ENCODE data around the gene SLC35E4.
A peak's percentile ranks its signal among the peaks of the same experiment; 100 is the strongest.

Gene SLC35E4

GRCh38 chr22:30687358-30687757 is 51.8 kb downstream of the SLC35E4 start:
- Histone ChIP-seq H3K23ac (ENCODE audit: low read length) (no peak overlapping the region), H2AFZ (ENCODE audit: insufficient read depth, low read length, poor library complexity) (no peak overlapping the region), H3K79me1 (ENCODE audit: low read length) (no peaks in the 10 kb centered on the region), H3K79me2 (ENCODE audit: control insufficient read depth, insufficient read depth, low read length, poor library complexity) (no peaks in the 10 kb centered on the region), H3K36me3 (ENCODE audit: control insufficient read depth in 1 of 2, insufficient read depth in 2 of 2, low read length in 2 of 2) (no peaks in the 10 kb centered on the region), H4K8ac (ENCODE audit: low read depth, low read length) (no peak overlapping the region), H4K12ac (ENCODE audit: low read depth, low read length) (no peak overlapping the region), H2BK12ac (ENCODE audit: low read length) (no peak overlapping the region), H3K9me3 (ENCODE audit: insufficient read depth, low read depth, low read length) (no peaks in the 10 kb centered on the region), H3K9ac (ENCODE audit: low read length) (no peak overlapping the region), H3K4me1 (ENCODE audit: control insufficient read depth in 1 of 2, insufficient read depth in 2 of 2, low read length in 2 of 2) (no peaks in the 10 kb centered on the region), H2BK120ac (ENCODE audit: insufficient read depth, low read length, poor library complexity) (no peak overlapping the region), H2BK5ac (ENCODE audit: low read depth, low read length, poor library complexity) (no peak overlapping the region), H4K91ac (ENCODE audit: low read depth, low read length) (no peak overlapping the region), H3K4ac (ENCODE audit: low read depth, low read length) (no peak overlapping the region), H3K14ac (ENCODE audit: low read length) (no peak overlapping the region), H3K18ac (ENCODE audit: low read length) (no peak overlapping the region), H2AK5ac (ENCODE audit: low read length) (no peak overlapping the region), H3K4me3 (ENCODE audit: low read depth, low read length) (no peak overlapping the region), H3K27ac (ENCODE audit: low read depth, low read length) (no peak overlapping the region), H3K27me3 (ENCODE audit: insufficient read depth, low read length) (no peaks in the 10 kb centered on the region), H3K4me2 (ENCODE audit: low read length) (no peak overlapping the region)
- no CpG with 5 or more reads among the region's 4 CpGs for WGBS (ENCODE audit: extremely low coverage, insufficient coverage, insufficient read length)
- DNase-seq, result no peak

GRCh38 chr22:30689622-30690021 is 54.0 kb downstream of the SLC35E4 start:
- no peak overlapping the region for H3K27ac ChIP-seq (ENCODE audit: low read depth, low read length)
- peaks cover 2% of the 10 kb centered on the region for H3K27me3 ChIP-seq (ENCODE audit: insufficient read depth, low read length)
- H3K36me3 ChIP-seq (ENCODE audit: control insufficient read depth in 1 of 2, insufficient read depth in 2 of 2, low read length in 2 of 2), result no peaks in the 10 kb centered on the region
- H4K12ac ChIP-seq (ENCODE audit: low read depth, low read length), result no peak overlapping the region
- H3K4ac ChIP-seq (ENCODE audit: low read depth, low read length), result no peak overlapping the region
- no peak overlapping the region for H3K14ac ChIP-seq (ENCODE audit: low read length)
- H3K4me2 ChIP-seq (ENCODE audit: low read length), result no peak overlapping the region
- H3K4me1 ChIP-seq (ENCODE audit: control insufficient read depth in 1 of 2, insufficient read depth in 2 of 2, low read length in 2 of 2), result peaks cover 0 to 3% of the 10 kb centered on the region in 2 experiments
- H3K23ac ChIP-seq (ENCODE audit: low read length), result no peak overlapping the region
- H3K18ac ChIP-seq (ENCODE audit: low read length), result no peak overlapping the region
- H2AFZ ChIP-seq (ENCODE audit: insufficient read depth, low read length, poor library complexity), result no peak overlapping the region
- H2BK5ac ChIP-seq (ENCODE audit: low read depth, low read length, poor library complexity), result no peak overlapping the region
- no peaks in the 10 kb centered on the region for H3K9me3 ChIP-seq (ENCODE audit: insufficient read depth, low read depth, low read length)
- peaks cover 4% of the 10 kb centered on the region for H3K79me1 ChIP-seq (ENCODE audit: low read length)
- H3K79me2 ChIP-seq (ENCODE audit: control insufficient read depth, insufficient read depth, low read length, poor library complexity), result no peaks in the 10 kb centered on the region
- DNase-seq, result no peak
- H4K8ac ChIP-seq (ENCODE audit: low read depth, low read length), result no peak overlapping the region
- H4K91ac ChIP-seq (ENCODE audit: low read depth, low read length), result no peak overlapping the region
- H2AK5ac ChIP-seq (ENCODE audit: low read length), result no peak overlapping the region
- H3K9ac ChIP-seq (ENCODE audit: low read length), result no peak overlapping the region
- no peak overlapping the region for H3K4me3 ChIP-seq (ENCODE audit: low read depth, low read length)
- no peak overlapping the region for H2BK12ac ChIP-seq (ENCODE audit: low read length)
- WGBS (ENCODE audit: extremely low coverage, insufficient coverage, insufficient read length), result no CpG with 5 or more reads among the region's 1 CpG
- H2BK120ac ChIP-seq (ENCODE audit: insufficient read depth, low read length, poor library complexity), result no peak overlapping the region

DNA sequence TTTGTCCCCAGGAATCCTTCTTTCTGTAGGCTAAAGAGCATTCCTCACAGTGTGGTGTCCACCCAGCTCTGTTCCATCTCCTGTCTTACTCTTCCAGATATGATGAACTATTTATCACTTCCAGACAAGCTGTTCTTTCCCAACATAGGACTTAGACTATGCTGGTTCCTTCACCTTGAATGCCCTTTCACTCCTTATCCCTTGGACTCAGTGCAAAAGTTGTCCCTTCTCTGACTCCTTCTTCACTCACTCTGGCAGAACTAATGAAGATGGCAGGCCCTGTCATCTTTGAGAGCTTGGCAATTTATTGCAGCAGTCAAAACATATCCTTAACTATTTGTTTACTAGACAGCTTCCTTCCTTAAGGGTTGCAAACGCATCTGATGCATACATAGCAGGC is 55.6 kb downstream of the SLC35E4 start:
- Histone ChIP-seq H4K12ac (ENCODE audit: low read depth, low read length) (no peak overlapping the region), H3K4me1 (ENCODE audit: control insufficient read depth in 1 of 2, insufficient read depth in 2 of 2, low read length in 2 of 2) (peaks cover 0 to 5% of the 10 kb centered on the region in 2 experiments), H2BK120ac (ENCODE audit: insufficient read depth, low read length, poor library complexity) (no peak overlapping the region), H3K14ac (ENCODE audit: low read length) (no peak overlapping the region), H3K18ac (ENCODE audit: low read length) (no peak overlapping the region), H3K23ac (ENCODE audit: low read length) (no peak overlapping the region), H4K8ac (ENCODE audit: low read depth, low read length) (no peak overlapping the region), H3K27me3 (ENCODE audit: insufficient read depth, low read length) (peaks cover 16% of the 10 kb centered on the region), H3K36me3 (ENCODE audit: control insufficient read depth in 1 of 2, insufficient read depth in 2 of 2, low read length in 2 of 2) (no peaks in the 10 kb centered on the region), H2BK5ac (ENCODE audit: low read depth, low read length, poor library complexity) (no peak overlapping the region), H3K79me1 (ENCODE audit: low read length) (peaks cover 4% of the 10 kb centered on the region), H2BK12ac (ENCODE audit: low read length) (no peak overlapping the region), H3K4me2 (ENCODE audit: low read length) (no peak overlapping the region), H2AK5ac (ENCODE audit: low read length) (no peak overlapping the region), H3K27ac (ENCODE audit: low read depth, low read length) (no peak overlapping the region), H3K9ac (ENCODE audit: low read length) (no peak overlapping the region), H3K79me2 (ENCODE audit: control insufficient read depth, insufficient read depth, low read length, poor library complexity) (no peaks in the 10 kb centered on the region), H3K4me3 (ENCODE audit: low read depth, low read length) (no peak overlapping the region), H2AFZ (ENCODE audit: insufficient read depth, low read length, poor library complexity) (no peak overlapping the region), H3K4ac (ENCODE audit: low read depth, low read length) (no peak overlapping the region), H3K9me3 (ENCODE audit: insufficient read depth, low read depth, low read length) (peaks cover 4% of the 10 kb centered on the region), H4K91ac (ENCODE audit: low read depth, low read length) (no peak overlapping the region)
- no peak for DNase-seq
- no CpG with 5 or more reads among the region's 1 CpG for WGBS (ENCODE audit: extremely low coverage, insufficient coverage, insufficient read length)

DNA sequence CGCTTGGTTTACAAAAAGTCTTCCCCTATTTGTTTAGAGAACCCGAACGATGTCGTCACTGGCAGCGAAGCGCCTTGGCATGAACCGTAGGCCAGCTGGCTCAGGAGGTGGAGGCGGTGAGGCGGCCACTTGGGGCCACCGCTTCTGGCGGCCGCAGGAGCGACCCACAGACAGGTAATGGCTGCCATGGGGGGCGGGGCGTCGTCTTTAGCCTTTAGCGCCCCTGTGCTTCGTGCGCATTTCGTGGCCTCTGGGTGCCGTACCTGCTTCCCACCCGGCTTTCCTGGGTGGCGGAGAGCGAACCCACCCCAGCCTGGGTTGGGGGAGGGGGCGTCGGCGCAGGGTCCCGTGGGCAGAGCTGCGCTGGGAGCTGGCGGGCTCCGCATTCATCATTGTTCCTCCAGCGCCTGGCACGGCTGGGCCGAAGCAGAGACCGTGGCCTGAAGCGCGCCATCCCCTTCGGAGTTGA is 58.6 kb downstream of the SLC35E4 start:
- Histone ChIP-seq H3K27me3 (ENCODE audit: insufficient read depth, low read length) (peaks cover 16% of the 10 kb centered on the region), H2BK12ac (ENCODE audit: low read length) (no peak overlapping the region), H4K91ac (ENCODE audit: low read depth, low read length) (peak overlapping the region; percentile 15), H3K36me3 (ENCODE audit: control insufficient read depth in 1 of 2, insufficient read depth in 2 of 2, low read length in 2 of 2) (no peaks in the 10 kb centered on the region), H4K12ac (ENCODE audit: low read depth, low read length) (peak overlapping the region; percentile 63), H3K9ac (ENCODE audit: low read length) (no peak overlapping the region), H4K8ac (ENCODE audit: low read depth, low read length) (peak overlapping the region; percentile 72), H3K14ac (ENCODE audit: low read length) (peak overlapping the region; percentile 29), H3K23ac (ENCODE audit: low read length) (no peak overlapping the region), H3K4me2 (ENCODE audit: low read length) (peak overlapping the region; percentile 85), H2AK5ac (ENCODE audit: low read length) (no peak overlapping the region), H3K4me3 (ENCODE audit: low read depth, low read length) (peak overlapping the region; percentile 73), H3K27ac (ENCODE audit: low read depth, low read length) (no peak overlapping the region), H3K79me1 (ENCODE audit: low read length) (peaks cover 4% of the 10 kb centered on the region), H2BK5ac (ENCODE audit: low read depth, low read length, poor library complexity) (no peak overlapping the region), H2AFZ (ENCODE audit: insufficient read depth, low read length, poor library complexity) (peak overlapping the region; percentile 85), H3K79me2 (ENCODE audit: control insufficient read depth, insufficient read depth, low read length, poor library complexity) (no peaks in the 10 kb centered on the region), H3K18ac (ENCODE audit: low read length) (peak overlapping the region; percentile 87), H3K9me3 (ENCODE audit: insufficient read depth, low read depth, low read length) (peaks cover 4% of the 10 kb centered on the region), H3K4me1 (ENCODE audit: control insufficient read depth in 1 of 2, insufficient read depth in 2 of 2, low read length in 2 of 2) (peaks cover 0 to 5% of the 10 kb centered on the region in 2 experiments), H3K4ac (ENCODE audit: low read depth, low read length) (no peak overlapping the region), H2BK120ac (ENCODE audit: insufficient read depth, low read length, poor library complexity) (no peak overlapping the region)
- no CpG with 5 or more reads among the region's 38 CpGs for WGBS (ENCODE audit: extremely low coverage, insufficient coverage, insufficient read length)
- DNase-seq, result peak in 1 of 2 donors; percentile 24
